Activated T-cell treated with anti-CD3 and anti-CD28 coated beads, Interleukin-2, amount 50 U/mL, for 1 hour (primary cell): ENCODE measurements around the gene DRAM2.

Experiments
- DNase-seq: peaks from one replicate; pipeline ENCODE4 v3.0.0-alpha.2; 2020

Gene DRAM2

GRCh38 chr1:111139956-111140679 lies at the start of gene DRAM2, which contains the start of gene CEPT1:
Gene DRAM2, minus strand, starts transcription at chr1:111140093. Its CDS starts 8,539 bp downstream, at chr1:111131554.
Gene CEPT1, plus strand, starts transcription at chr1:111140223. Its CDS starts 7,492 bp downstream, at chr1:111147715.
- peak; percentile 87 for DNase-seq

DNA sequence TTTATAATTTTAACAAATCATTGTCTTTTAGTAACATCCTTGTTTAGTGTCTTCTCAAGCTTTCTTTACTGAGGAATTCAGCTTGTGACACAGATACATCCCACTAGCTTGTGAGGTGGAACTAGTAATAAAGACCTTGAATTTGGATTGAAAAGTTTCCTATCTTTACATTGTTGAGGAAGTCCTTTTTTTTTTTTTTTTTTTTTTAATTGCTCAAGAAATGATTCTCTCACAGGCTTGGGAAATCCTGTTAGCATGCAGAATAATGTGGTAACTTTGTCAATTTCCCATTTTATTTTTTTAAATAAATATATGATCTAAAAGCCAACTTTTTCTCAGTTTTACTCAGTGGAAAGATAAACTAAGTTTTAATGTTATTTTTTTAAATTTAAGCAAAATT lies 44.8 kb upstream of the DRAM2 start:
- no peak for DNase-seq

GRCh38 chr1:111183308-111184069 lies 43.6 kb upstream of the DRAM2 start:
- no peak for DNase-seq

DNA sequence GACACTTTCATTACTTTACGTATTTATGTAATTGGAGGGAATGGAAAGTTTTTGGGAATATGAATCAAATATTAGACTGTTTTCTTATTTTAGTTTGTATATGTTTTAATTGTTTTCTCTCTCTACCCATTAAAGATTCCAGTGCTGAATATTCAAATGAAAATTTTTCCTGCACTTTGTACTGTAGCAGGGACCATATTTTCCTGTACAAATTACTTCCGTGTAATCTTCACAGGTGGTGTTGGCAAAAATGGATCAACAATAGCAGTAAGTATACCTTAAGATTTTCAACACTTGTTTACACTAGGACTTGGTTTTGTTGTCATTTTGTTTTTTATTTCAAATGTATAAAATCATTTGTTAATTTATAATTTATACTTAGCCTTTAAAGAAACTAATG lies 42.2 kb upstream of the DRAM2 start:
- DNase-seq: no peak

DNA sequence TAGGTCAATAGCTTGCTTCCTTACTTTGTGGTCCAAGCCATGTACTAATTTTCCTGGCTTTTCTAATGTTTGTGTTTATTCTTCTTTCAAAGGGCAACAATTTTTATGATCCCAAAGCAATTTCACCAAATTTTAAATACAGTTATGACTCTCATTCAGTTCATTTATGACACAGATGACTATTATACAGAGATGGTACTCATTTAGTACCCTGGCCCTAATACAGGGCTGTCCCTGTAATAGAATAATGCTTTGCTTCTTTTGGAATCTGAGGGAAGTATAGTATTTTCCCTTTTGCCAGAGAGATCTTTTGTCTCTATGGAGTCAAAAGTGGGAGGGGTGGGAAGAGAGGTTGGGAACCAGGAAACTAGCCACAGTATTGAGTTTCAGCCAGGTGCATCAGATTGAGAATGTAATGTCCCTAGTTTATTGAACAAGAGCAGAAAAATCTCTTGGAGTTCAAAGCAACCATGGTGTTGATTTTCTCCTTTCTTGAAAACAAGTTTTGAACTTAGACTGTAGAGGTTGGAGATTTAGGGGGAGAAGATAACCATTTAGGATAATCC lies 40.2 kb upstream of the DRAM2 start:
- no peak for DNase-seq

- DNase-seq: no peak
These were observed 36.8 kb upstream of the DRAM2 start for GRCh38 chr1:111176678-111177077.

DNA sequence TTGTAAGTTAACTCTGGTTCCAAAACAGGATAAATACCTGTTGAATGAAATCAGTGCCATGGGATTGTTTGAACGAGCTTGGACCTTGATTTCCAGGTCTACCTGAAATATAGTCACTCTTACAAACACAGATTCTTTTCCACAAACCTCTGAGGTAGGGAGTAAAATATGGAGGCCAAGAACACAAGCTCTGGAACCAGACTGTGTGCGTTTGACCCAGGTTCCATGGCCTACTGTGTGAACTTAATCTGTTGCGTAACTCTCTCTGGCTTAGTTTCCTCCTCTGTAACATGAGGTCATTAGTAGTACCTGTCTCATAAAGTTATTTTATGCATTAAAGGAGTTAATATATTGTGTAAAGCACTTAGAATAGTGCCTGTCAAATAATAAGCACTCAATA lies 35.5 kb upstream of the DRAM2 start:
- no peak for DNase-seq

DNA sequence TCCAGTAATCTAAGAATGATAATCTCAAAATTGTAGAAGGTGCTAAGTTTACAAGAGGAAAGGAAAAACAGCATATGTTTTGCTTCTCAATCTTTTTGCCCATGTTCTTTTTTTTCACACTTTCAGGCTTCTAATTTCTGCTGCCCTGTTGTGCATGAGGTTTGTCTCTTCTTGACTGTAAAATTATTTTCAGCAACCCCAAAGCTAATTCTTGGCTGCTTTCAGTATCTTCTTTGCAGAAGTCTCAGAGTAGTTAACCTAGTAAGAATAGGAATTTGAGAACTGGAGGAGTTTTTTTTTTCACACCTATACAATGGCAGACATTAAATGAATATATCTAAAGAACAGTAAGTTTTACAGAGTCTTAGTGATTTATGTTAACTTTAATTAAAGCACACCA lies 34.2 kb upstream of the DRAM2 start:
- DNase-seq: no peak

GRCh38 chr1:111172463-111172862 lies 32.6 kb upstream of the DRAM2 start:
- no peak for DNase-seq

DNA sequence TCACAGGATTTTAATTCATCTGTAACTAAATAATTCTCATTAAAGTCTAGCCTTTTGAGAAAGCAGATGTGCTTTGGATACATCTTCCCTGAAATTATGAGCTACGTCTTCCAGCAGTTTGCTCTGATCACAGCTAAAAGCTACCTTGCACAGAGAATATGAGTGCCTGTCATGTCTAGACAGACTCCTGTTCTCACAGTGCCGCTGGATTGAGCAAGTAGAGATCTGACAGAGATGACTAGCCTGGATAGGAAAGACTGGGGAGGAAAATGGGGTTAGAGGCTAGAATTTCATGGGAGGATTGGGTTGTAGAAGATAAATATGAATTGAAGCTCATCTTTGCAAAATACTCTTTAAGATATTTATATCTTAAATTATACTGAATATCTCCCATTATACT lies 24.3 kb upstream of the DRAM2 start:
- DNase-seq: no peak

GRCh38 chr1:111163363-111163762 lies 23.5 kb upstream of the DRAM2 start:
- DNase-seq: no peak

GRCh38 chr1:111162488-111162880 lies 22.6 kb upstream of the DRAM2 start:
- DNase-seq: no peak

DNA sequence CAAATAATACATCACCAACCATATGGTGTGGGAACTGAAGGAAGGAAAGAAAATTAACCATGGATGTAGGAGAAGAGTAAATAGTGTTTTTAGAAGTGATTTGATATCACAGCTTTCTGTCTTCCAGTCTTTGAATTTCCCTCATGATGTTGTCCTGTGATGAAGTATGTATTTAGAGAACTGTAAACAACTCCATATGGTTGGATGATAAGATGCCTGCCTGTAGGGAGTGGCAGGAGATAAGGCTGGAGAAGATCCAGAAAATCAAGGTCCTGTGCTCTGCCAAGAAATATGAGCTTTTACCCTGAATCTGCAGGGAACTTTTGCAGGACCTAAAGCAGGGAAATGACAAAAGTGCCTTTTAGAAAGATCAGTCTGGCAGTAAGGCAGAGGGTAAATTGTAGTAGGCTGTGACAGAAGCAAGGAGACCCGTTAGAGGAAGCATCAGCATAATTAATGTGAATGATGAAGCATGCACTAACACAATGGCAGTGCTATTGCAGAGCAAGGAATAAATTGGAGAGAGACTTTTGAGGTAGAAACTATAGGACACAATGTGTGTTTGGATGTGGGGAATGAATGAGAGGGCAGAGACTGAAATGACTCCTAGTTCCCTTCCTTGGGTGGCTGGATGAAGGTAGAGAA lies 22.1 kb upstream of the DRAM2 start:
- DNase-seq: no peak

DNA sequence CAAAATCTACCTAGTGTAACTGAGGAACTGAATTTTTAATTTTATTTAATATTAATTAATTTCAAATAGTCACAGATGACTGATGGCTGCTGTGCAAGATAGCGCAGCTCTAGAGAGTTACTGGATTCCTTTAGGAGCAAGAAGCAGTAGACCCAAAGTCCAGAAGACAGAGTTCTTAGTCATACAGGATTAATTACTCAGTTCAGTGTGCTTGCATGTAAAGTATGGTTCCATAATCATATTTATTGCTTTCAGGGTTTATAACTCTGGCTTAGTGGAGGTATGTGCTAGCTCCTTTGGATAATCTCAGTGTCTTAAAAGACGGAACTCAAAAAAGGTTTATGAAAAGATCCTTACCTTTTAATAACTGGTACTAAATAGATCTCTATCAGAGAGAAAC lies 17.5 kb upstream of the DRAM2 start:
- no peak for DNase-seq

GRCh38 chr1:111154021-111154999 lies 14.4 kb upstream of the DRAM2 start:
- no peak for DNase-seq

GRCh38 chr1:111151838-111152237 lies 11.9 kb upstream of the DRAM2 start:
- no peak for DNase-seq

GRCh38 chr1:111148376-111148881 lies 8.5 kb upstream of the DRAM2 start:
- no peak for DNase-seq

GRCh38 chr1:111147948-111148347 lies 8.1 kb upstream of the DRAM2 start:
- no peak for DNase-seq

DNA sequence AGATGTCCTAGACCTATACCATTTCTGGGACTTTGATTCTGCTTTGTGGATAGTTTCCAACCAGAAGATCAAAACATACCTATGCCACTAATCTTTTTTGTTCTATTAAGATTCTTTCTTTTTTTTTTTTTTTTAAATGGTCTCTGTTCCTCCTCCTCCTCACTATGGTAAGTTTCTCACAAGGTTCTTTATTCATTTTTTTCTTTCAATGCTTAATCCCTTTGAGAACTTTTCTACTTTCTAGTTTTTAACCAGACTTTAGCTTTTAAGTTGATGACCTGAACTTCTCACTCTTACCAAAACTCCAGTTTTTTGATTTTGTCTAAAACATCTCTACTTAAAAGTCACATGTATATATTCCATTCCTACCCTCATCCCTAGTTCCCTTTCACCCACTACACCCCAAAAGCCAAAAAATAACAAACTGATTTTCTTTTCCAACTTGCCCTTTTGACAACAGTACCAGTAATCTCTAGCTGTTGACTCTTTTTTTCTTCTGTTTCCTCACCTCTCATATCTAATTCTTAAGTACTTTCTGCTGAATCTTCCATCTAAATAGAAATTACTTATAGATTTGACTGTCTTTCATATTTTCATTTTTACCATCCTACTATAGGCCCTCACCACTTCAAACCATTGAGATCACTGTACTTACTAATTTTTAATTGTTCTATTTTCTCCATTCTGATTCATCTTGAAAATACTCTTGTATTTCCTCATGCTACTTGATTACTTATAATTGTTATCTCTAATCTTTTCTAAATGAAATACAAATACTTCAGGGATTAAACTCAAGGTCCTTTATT lies 6.3 kb upstream of the DRAM2 start:
- DNase-seq: no peak

GRCh38 chr1:111145542-111145941 lies 5.6 kb upstream of the DRAM2 start:
- DNase-seq: no peak

DNA sequence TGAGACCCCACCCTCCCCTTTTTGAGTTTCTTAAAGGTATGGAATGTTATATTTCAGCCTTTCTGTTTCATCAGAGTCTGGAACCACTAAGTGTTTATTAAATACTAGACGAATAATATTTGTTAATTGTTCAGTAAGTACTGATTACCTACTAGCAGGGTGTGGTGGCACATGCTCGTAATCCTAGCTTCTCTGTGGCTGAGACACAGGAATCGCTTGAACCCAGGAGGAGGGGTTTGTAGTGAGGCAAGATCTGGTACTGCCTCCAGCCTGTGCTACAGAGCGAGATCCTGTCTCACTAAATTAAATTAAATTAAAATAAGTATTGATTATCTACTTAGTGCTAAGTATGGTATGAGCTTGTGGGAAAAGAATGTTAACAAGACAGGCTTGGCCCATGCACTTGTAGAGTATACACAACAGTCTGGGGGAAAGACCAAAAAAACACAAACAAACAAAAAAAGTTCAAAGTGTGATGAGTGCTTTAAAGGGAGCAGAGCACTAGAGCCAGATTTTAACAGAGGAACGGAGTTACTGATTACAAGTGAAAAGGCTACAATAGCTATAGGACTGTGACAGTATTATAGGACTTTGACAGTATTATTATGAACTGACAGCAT lies 2.6 kb upstream of the DRAM2 start:
- no peak for DNase-seq
